SK-N-SH (cell line): Measurements from ENCODE around the gene SREK1IP1. TPM values are rescaled to one million over a fixed set of nuclear protein-coding genes. Genes with fewer than 3 reads are reported as not detected.

ENCODE experiments used
- CTCF ChIA-PET: fragments of 300-600, 350-600 bp; formaldehyde crosslinking; extraction: SDS; loops from one replicate; lab custom pipeline; 2021; lab: Yijun Ruan, JAX
- POLR2A ChIA-PET: fragments of 350-600 bp; sonication (Branson Sonifier 250); formaldehyde crosslinking; extraction: SDS; loops from one replicate; lab custom pipeline; 2020; ENCODE audit warnings: antibody characterized with exemption, inconsistent platforms; lab: Yijun Ruan, JAX
- DNase-seq: peaks from one replicate; pipeline ENCODE4 v3.0.0; 2012
- H2AFZ ChIP-seq: fragments of 200-600 bp; sonication (generic); 2 replicates; pipeline ENCODE4 v1.8.1; 2016; ENCODE audit warnings: antibody characterized with exemption, mild to moderate bottlenecking, low read depth
- H3F3A ChIP-seq: fragments of 200-600 bp; sonication (generic); replicated peaks from 2 replicates; pipeline ENCODE3; 2016; ENCODE audit warnings: antibody characterized with exemption, mild to moderate bottlenecking; ENCODE audit not compliant: insufficient read depth
- H3K27ac ChIP-seq, 2 experiments: fragments of 200-500 bp in 1 of 2; fragments of 200-600 bp in 1 of 2; sonication (Bioruptor generic) in 1 of 2; sonication (generic), shearing (Covaris generic) in 1 of 2; 2 replicates each; pipeline versions ENCODE4 v1.5.1 to v1.6.1; 2014 to 2016; ENCODE audit warnings: low read depth in 2 of 2, inconsistent platforms in 1 of 2, low read length in 1 of 2, mild to moderate bottlenecking in 1 of 2, mixed read lengths in 1 of 2
- H3K27me3 ChIP-seq: fragments of 200-600 bp; sonication (generic), shearing (Covaris generic); 2 replicates; pipeline ENCODE4 v1.6.1; 2016; ENCODE audit warnings: mixed run types; ENCODE audit not compliant: insufficient read depth
- H3K36me3 ChIP-seq, 2 experiments: fragments of 200-500 bp in 1 of 2; fragments of 200-600 bp in 1 of 2; sonication (Bioruptor generic) in 1 of 2; sonication (generic) in 1 of 2; replicated peaks in 1 of 2; 2 replicates each; pipeline versions ENCODE3 to v1.5.1; 2014 to 2016; ENCODE audit warnings: low read length in 1 of 2, mild to moderate bottlenecking in 1 of 2; ENCODE audit not compliant: insufficient read depth in 2 of 2, control insufficient read depth in 1 of 2
- H3K4me1 ChIP-seq, 2 experiments: fragments of 200-500 bp in 1 of 2; fragments of 200-600 bp in 1 of 2; sonication (Bioruptor generic) in 1 of 2; sonication (generic), shearing (Covaris generic) in 1 of 2; 2 replicates each; pipeline versions ENCODE4 v1.5.1 to v1.6.1; 2014 to 2016; ENCODE audit warnings: low read depth in 1 of 2, low read length in 1 of 2, mixed run types in 1 of 2; ENCODE audit not compliant: insufficient read depth in 2 of 2, control insufficient read depth in 1 of 2
- H3K4me2 ChIP-seq: fragments of 200-600 bp; sonication (generic), shearing (Covaris generic); 2 replicates; pipeline ENCODE4 v1.6.1; 2017; ENCODE audit warnings: mixed run types
- H3K4me3 ChIP-seq, 2 experiments: fragments of 200-500 bp in 1 of 2; fragments of 200-600 bp in 1 of 2; sonication (Bioruptor generic) in 1 of 2; sonication (generic), shearing (Covaris generic) in 1 of 2; 2 replicates each; pipeline versions ENCODE4 v1.5.1 to v1.8.1; 2014 to 2016; ENCODE audit warnings: low read depth in 2 of 2, inconsistent platforms in 1 of 2, low read length in 1 of 2, mild to moderate bottlenecking in 1 of 2, mixed read lengths in 1 of 2, moderate library complexity in 1 of 2
- H3K79me2 ChIP-seq: fragments of 200-600 bp; sonication (generic); 2 replicates; pipeline ENCODE4 v1.8.1; 2017; ENCODE audit warnings: mild to moderate bottlenecking; ENCODE audit not compliant: insufficient read depth
- H3K9ac ChIP-seq: fragments of 200-600 bp; sonication (generic); 2 replicates; pipeline ENCODE4 v1.6.1; 2017; ENCODE audit warnings: mixed run types
- H3K9me2 ChIP-seq: fragments of 200-600 bp; sonication (generic); 2 replicates; pipeline ENCODE4 v1.6.1; 2017; ENCODE audit warnings: mixed run types
- H3K9me3 ChIP-seq: fragments of 200-600 bp; sonication (generic); 2 replicates; pipeline ENCODE4 v1.6.1; 2017; ENCODE audit warnings: mixed run types, mild to moderate bottlenecking, moderate library complexity
- H4K20me1 ChIP-seq: fragments of 200-600 bp; sonication (generic); 2 replicates; pipeline ENCODE4 v1.6.1; 2017; ENCODE audit warnings: mild to moderate bottlenecking, mixed run types; ENCODE audit not compliant: insufficient read depth
- CTCF ChIP-seq: fragments of 200-600 bp; sonication (generic); IDR thresholded peaks from 2 replicates; pipeline ENCODE4 v1.6.1; 2017; ENCODE audit warnings: antibody characterized with exemption, mild to moderate bottlenecking, moderate library complexity
- FOXJ3 ChIP-seq: sonication (generic); formaldehyde crosslinking; IDR thresholded peaks from 2 replicates; pipeline ENCODE4 v1.5.1; 2020; ENCODE audit warnings: mild to moderate bottlenecking, missing genetic modification reagents
- GABPA ChIP-seq: IDR thresholded peaks from 2 replicates; pipeline ENCODE4 v1.4.0; 2012; ENCODE audit warnings: low read depth, mild to moderate bottlenecking
- MXI1 ChIP-seq: IDR thresholded peaks from 2 replicates; pipeline ENCODE4 v1.6.1; 2012; ENCODE audit warnings: mild to moderate bottlenecking, low read depth, low read length, improper control_type of control experiment
- NFIC ChIP-seq: IDR thresholded peaks from 2 replicates; pipeline ENCODE4 v1.4.0; 2012; ENCODE audit warnings: borderline replicate concordance
- PBX3 ChIP-seq: IDR thresholded peaks from 2 replicates; pipeline ENCODE4; 2012
- POLR2AphosphoS5 ChIP-seq: IDR thresholded peaks from 2 replicates; pipeline ENCODE4 v1.6.1; 2012; ENCODE audit warnings: low read depth, low read length
- RCOR1 ChIP-seq: fragments of 150-350 bp; IDR thresholded peaks from 2 replicates; pipeline ENCODE4 v1.6.1; 2017; ENCODE audit warnings: antibody characterized with exemption, low read length
- REST ChIP-seq: IDR thresholded peaks from 2 replicates; pipeline ENCODE4 v1.6.1; 2012; ENCODE audit warnings: mild to moderate bottlenecking, low read depth, low read length, moderate library complexity
- RFX5 ChIP-seq: IDR thresholded peaks from 2 replicates; pipeline ENCODE4 v1.6.1; 2012; ENCODE audit warnings: mild to moderate bottlenecking, improper control_type of control experiment, low read length
- SIN3A ChIP-seq: IDR thresholded peaks from 2 replicates; pipeline ENCODE4 v1.6.1; 2012; ENCODE audit warnings: low read depth, mild to moderate bottlenecking, low read length, moderate library complexity, borderline replicate concordance
- TAF1 ChIP-seq: IDR thresholded peaks from 2 replicates; pipeline ENCODE4 v1.6.1; 2012; ENCODE audit warnings: low read depth, mild to moderate bottlenecking, low read length, moderate library complexity, borderline replicate concordance
- WGBS: methylation state at CpG from one replicate; pipeline ENCODE4 v1.1.6; 2017; ENCODE audit warnings: low lambda C conversion rate; 5-methylcytosine and 5-hydroxymethylcytosine counted together
- polyA plus RNA-seq, 3 experiments: library from polyadenylated mRNA; depleted of rRNA; stranded (reverse); fragments of >200 nt; gene quantifications; 2 replicates each; pipeline ENCODE4 v1.2.3, GENCODE V29; 2012

Gene SREK1IP1
- polyA plus RNA-seq, 1 of the 3 experiments (the other 2 are of a cell fraction) = 1.2 TPM

- H3K79me2 ChIP-seq = no peaks in the 10 kb centered on the region
- peaks cover 19 to 31% of the 10 kb centered on the region in 2 experiments for H3K36me3 ChIP-seq
- H2AFZ ChIP-seq = no peak overlapping the region
- POLR2A ChIA-PET = no interaction called here
- H3K9me2 ChIP-seq = no peaks in the 10 kb centered on the region
- H3K4me2 ChIP-seq = no peak overlapping the region
- peaks cover 6% of the 10 kb centered on the region for H3F3A ChIP-seq
- H4K20me1 ChIP-seq = no peaks in the 10 kb centered on the region
- no peak overlapping the region for H3K27ac ChIP-seq
- CTCF ChIA-PET = interaction anchor here (1.0 to 5.1 kb wide), 4 partner anchors 15 to 153 kb away, joined by 3 to 75 read pairs (median 4); no protein-coding TSS in a partner anchor
- H3K27me3 ChIP-seq = no peaks in the 10 kb centered on the region
- no peak for DNase-seq
- no peak for TF ChIP-seq PBX3
- TF ChIP-seq RFX5 = no peak
- TF ChIP-seq GABPA = no peak
- TF ChIP-seq TAF1 = no peak
- no peak for TF ChIP-seq MXI1
- no peak for TF ChIP-seq SIN3A
- TF ChIP-seq REST = no peak
- TF ChIP-seq FOXJ3 = no peak
- no peak for TF ChIP-seq POLR2AphosphoS5
- TF ChIP-seq CTCF = no peak
- TF ChIP-seq RCOR1 = no peak
- TF ChIP-seq NFIC = no peak
- H3K4me1 ChIP-seq = no peaks in the 10 kb centered on the region
- 91% methylated on average over 2 of the region's 2 CpGs for WGBS
- H3K9ac ChIP-seq = no peak overlapping the region
- H3K9me3 ChIP-seq = no peaks in the 10 kb centered on the region
- no peak overlapping the region for H3K4me3 ChIP-seq
Measured at GRCh38 chr5:64786372-64786771, 17.9 kb upstream of the SREK1IP1 start.
